AG04450 (cell line): Measurements from ENCODE around the gene LRP5. TPM values are rescaled to one million over a fixed set of nuclear protein-coding genes. Genes with fewer than 3 reads are reported as not detected.

ENCODE experiments used
- CTCF ChIA-PET: fragments of 300-600, 350-600 bp; formaldehyde crosslinking; extraction: SDS; loops from one replicate; lab custom pipeline; 2022; ENCODE audit warnings: antibody characterized with exemption, inconsistent platforms; lab: Charles Lee
- POLR2A ChIA-PET: fragments of 350-600 bp; formaldehyde crosslinking; extraction: SDS; loops from one replicate; lab custom pipeline; 2021; ENCODE audit warnings: antibody characterized with exemption, inconsistent platforms; lab: Yijun Ruan, JAX
- DNase-seq: peaks from one replicate; pipeline ENCODE4 v3.0.0-alpha.2; 2011; ENCODE audit warnings: low read depth, low spot score
- H3K27ac ChIP-seq: one replicate; pipeline ENCODE4 v1.5.1; 2012; ENCODE audit warnings: low read depth, low read length, control low read depth
- H3K27me3 ChIP-seq: one replicate; pipeline ENCODE4 v1.6.0; 2012; ENCODE audit warnings: low read length; ENCODE audit not compliant: control insufficient read depth, insufficient read depth
- H3K4me3 ChIP-seq: 2 replicates; pipeline ENCODE4 v1.5.1; 2011; ENCODE audit warnings: mild to moderate bottlenecking, low read depth, low read length, control low read depth
- H3K9me3 ChIP-seq: 2 replicates; pipeline ENCODE4 v1.5.1; 2012; ENCODE audit warnings: low read length; ENCODE audit not compliant: control insufficient read depth, insufficient read depth
- CTCF ChIP-seq: IDR thresholded peaks from 2 replicates; pipeline ENCODE4 v1.5.1; 2011; ENCODE audit warnings: low read depth, low read length, control low read depth, inconsistent platforms
- polyA plus RNA-seq: library from polyadenylated mRNA; depleted of rRNA; stranded (reverse); fragments of >200 nt; gene quantifications from 2 replicates; pipeline ENCODE4 v1.2.3, GENCODE V29; 2011

Gene LRP5
- polyA plus RNA-seq, 1 experiment, result 4.9 TPM

GRCh38 chr11:68369756-68370155 is 57.4 kb downstream of the LRP5 start:
- Histone ChIP-seq H3K27me3 (no peaks in the 10 kb centered on the region), H3K9me3 (no peaks in the 10 kb centered on the region; the same call in 1 of the 2 replicates), H3K27ac (no peak overlapping the region), H3K4me3 (no peak overlapping the region)
- DNase-seq, result no peak
- no peak for TF ChIP-seq CTCF
- ChIA-PET CTCF (interaction anchor here (0.7 to 1.1 kb wide), 2 partner anchors 28 to 72 kb away, joined by 3 read pairs; no protein-coding TSS in a partner anchor), POLR2A (interaction anchor here (1.3 kb wide), 1 partner anchor 11 kb away, joined by 3 read pairs; no protein-coding TSS in a partner anchor)

GRCh38 chr11:68370211-68371111 is 58.1 kb downstream of the LRP5 start:
- Histone ChIP-seq H3K9me3 (no peaks in the 10 kb centered on the region; the same call in 1 of the 2 replicates), H3K27me3 (no peaks in the 10 kb centered on the region), H3K27ac (no peak overlapping the region), H3K4me3 (no peak overlapping the region)
- no peak for TF ChIP-seq CTCF
- ChIA-PET POLR2A (interaction anchor here (1.3 kb wide), 1 partner anchor 10 kb away, joined by 3 read pairs; no protein-coding TSS in a partner anchor), CTCF (interaction anchor here (1.1 kb wide), 1 partner anchor 113 kb away, joined by 3 read pairs; no protein-coding TSS in a partner anchor)
- DNase-seq, result no peak

GRCh38 chr11:68371171-68372041 is 59.0 kb downstream of the LRP5 start:
- POLR2A ChIA-PET, result interaction anchor here (1.3 kb wide), 1 partner anchor 9 kb away, joined by 3 read pairs; no protein-coding TSS in a partner anchor
- no peak overlapping the region for H3K27ac ChIP-seq
- no peak overlapping the region for H3K4me3 ChIP-seq
- H3K9me3 ChIP-seq, result no peaks in the 10 kb centered on the region; the same call in 1 of the 2 replicates
- CTCF ChIA-PET, result interaction anchor here (1.1 kb wide), 1 partner anchor 114 kb away, joined by 3 read pairs; no protein-coding TSS in a partner anchor
- no peak for TF ChIP-seq CTCF
- no peak for DNase-seq
- H3K27me3 ChIP-seq, result no peaks in the 10 kb centered on the region

GRCh38 chr11:68372114-68372513 is 59.7 kb downstream of the LRP5 start:
- no peaks in the 10 kb centered on the region for H3K27me3 ChIP-seq
- CTCF ChIA-PET, result no interaction called here
- no peaks in the 10 kb centered on the region; the same call in 1 of the 2 replicates for H3K9me3 ChIP-seq
- no peak for TF ChIP-seq CTCF
- DNase-seq, result no peak
- POLR2A ChIA-PET, result no interaction called here
- no peak overlapping the region for H3K4me3 ChIP-seq
- H3K27ac ChIP-seq, result no peak overlapping the region
